Measurements from ENCODE around the gene TRA2A.

TRA2A gene

DNA sequence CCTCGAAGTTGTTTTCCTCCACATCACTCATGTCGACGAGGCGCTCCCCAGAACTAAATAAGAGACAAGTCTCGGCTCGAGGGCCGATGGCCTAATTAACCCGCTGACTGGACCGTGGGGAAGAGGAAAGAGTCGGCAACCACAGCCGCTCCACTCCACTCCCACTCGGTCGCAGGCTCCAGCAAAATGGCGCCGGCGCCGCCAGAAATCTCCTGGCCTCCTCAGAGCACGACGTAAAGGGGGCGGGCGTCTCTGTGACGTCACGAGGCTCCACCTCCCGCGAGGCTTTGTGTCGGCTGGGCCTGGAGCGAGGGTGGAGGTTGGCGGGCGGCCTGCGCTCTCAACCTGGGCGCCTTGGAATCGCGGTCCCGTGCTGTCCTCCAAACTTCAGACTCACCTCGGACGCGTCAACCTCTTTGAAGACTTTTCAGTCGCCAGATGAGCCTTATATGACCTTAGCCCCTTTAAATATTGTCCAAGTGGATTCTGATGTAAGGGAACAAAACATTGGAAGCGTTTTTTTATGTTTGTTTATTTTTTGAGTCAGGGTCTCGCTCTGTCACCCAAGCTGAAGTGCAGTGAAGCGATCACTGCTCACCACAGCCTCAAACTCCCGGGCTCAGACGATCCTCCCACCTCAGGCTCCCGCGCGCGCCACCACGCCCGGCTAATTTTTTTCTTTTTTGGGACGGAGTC lies at the start of gene TRA2A:
TSS of gene TRA2A (minus strand) at position 188 of the 696 bp plus-strand sequence. CDS start at position 31, 157 bp downstream.
- H3K4me3 ChIP-seq (ENCODE audit: low read length) = peak within 1 kb of the TSS; percentile 99
- DNase-seq (ENCODE audit: low read depth) = peak; percentile 78
- TF ChIP-seq, protein P1, sequence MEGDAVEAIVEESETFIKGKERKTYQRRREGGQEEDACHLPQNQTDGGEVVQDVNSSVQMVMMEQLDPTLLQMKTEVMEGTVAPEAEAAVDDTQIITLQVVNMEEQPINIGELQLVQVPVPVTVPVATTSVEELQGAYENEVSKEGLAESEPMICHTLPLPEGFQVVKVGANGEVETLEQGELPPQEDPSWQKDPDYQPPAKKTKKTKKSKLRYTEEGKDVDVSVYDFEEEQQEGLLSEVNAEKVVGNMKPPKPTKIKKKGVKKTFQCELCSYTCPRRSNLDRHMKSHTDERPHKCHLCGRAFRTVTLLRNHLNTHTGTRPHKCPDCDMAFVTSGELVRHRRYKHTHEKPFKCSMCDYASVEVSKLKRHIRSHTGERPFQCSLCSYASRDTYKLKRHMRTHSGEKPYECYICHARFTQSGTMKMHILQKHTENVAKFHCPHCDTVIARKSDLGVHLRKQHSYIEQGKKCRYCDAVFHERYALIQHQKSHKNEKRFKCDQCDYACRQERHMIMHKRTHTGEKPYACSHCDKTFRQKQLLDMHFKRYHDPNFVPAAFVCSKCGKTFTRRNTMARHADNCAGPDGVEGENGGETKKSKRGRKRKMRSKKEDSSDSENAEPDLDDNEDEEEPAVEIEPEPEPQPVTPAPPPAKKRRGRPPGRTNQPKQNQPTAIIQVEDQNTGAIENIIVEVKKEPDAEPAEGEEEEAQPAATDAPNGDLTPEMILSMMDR (conservative IDR thresholded peaks at IDR 0.05; ENCODE audit: low read depth, low read length) = no peak

DNA sequence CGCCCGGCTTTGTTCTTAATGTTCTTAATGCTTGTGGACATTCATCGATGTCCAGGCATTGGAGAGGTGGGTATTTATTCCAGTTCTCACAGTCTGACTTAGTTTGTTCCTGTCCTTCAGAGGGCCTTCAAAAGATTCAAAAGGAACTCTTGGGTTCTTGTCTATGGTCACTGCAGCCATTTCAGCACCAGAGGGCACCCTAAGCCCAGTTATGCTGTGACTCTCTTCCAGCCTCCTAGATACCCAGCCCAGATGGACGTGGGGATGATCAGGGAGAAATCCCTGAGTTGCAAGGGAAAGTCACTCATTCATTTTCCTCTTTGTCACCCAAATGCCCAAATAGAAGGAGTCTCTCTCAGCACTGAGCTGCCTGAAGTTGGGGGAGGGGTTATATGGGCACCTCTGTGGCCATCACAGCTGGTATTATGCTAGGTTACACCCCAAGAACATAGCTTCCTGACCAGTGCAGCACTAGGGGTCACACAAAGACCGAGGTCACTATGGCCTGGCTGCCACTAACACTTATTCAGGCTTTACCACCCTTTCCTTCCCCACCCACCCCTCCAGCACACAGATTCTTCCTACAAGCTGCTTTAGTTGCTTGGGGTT lies 38.9 kb upstream of the TRA2A start:
- no peak overlapping the region for H3K4me3 ChIP-seq (ENCODE audit: low read length)
- peak; percentile 31 for DNase-seq (ENCODE audit: low read depth)
- TF ChIP-seq, protein P1 (conservative IDR thresholded peaks at IDR 0.05; ENCODE audit: low read depth, low read length) = peak; percentile 90

DNA sequence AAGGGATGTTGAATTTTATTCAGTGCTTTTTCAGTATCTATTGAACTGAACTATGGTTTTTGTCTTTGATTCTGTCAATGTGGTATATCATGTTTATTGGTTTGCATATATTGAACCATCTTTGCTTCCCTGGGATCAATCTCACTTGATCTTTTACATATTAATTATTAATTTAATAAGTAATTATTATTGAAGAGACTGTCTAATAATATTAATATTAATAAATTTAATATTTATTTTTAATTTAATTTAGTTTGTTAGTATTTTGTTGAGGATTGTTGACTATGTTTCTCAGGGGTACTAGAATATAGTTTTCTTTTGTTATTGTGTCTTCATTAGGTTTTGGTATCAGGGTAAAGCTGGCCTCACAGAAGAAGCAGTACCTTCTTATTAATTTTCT lies 26.5 kb upstream of the TRA2A start:
- TF ChIP-seq, protein P1 (conservative IDR thresholded peaks at IDR 0.05; ENCODE audit: low read depth, low read length) = no peak
- H3K4me3 ChIP-seq (ENCODE audit: low read length) = no peak overlapping the region
- no peak for DNase-seq (ENCODE audit: low read depth)

DNA sequence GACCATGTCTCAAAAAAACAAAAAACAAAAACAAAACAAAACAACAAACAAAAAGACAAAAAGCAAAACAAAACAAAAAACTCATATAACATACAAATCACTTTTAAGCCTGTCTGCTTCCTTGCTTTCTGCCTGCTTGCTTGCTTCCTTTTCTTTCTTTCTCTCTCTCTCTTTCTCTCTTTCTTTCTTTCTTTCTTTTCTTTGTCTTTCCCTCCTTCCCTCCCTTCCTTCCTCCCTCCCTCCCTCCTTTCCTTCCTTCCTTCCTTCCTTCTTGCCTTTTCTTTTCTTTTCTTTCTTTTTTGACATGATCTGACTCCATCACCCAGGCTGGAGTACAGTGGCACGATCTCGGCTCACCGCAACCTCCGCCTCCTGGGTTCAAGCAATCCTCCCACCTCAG lies 15.9 kb upstream of the TRA2A start:
- H3K4me3 ChIP-seq (ENCODE audit: low read length) = no peak overlapping the region
- TF ChIP-seq, protein P1 (conservative IDR thresholded peaks at IDR 0.05; ENCODE audit: low read depth, low read length) = no peak

DNA sequence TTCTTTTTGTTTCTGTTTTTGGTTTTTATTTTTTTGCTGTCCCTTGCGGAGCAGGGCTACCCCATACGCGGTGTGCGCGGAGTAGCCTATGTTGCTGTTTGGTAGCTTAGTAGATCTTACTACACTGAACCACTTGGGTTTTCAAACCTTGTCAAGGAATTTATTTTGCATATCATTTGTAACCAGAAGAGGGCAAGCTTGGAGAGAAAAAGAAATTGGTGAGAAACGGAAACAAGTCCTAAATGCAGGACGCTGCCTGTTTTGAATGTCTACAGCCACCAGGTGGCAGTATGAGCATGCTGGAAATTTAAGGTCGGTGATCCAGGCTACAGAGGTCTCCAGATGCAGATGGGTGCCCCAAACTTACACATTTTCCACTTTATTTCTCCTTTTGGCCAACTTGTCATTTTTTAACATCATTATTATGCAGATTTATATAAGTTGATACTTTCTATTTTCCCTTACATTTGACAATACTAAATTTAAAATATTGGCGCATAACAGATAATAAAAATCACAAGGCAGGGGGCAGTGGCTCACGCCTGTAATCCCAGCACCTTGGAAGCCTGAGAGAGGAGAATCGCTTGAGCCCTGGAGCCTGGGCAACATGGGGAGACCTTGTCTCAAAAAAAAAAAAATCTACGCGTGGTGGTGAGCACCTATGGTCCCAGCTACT lies 15.3 kb upstream of the TRA2A start:
- no peak overlapping the region for H3K4me3 ChIP-seq (ENCODE audit: low read length)
- TF ChIP-seq, protein P1 (conservative IDR thresholded peaks at IDR 0.05; ENCODE audit: low read depth, low read length) = peak; percentile 92
- DNase-seq (ENCODE audit: low read depth) = peak; percentile 70

More for the DNA sequence above, 15.9 kb upstream of the TRA2A start:
- DNase-seq (ENCODE audit: low read depth) = no peak

DNA sequence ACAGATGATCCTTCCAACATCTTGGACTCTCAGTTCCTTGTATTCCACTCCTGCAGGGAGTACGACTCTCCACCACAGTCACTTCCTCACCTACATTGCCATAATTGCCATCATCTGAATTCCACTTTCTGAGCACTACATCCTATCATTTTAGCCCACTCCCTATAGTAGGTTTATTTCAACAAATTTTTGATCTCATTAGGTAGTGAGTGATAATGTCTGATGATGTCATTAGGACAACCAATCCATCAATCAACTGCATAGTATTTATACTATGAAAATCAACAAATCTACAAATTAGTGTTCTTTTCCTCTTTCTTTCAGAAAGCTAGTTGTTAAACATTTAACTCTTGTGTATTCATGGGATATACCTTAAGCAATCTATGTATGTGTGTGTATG lies 13.7 kb upstream of the TRA2A start:
- DNase-seq (ENCODE audit: low read depth) = no peak
- H3K4me3 ChIP-seq (ENCODE audit: low read length) = no peak overlapping the region
- TF ChIP-seq, protein P1 (conservative IDR thresholded peaks at IDR 0.05; ENCODE audit: low read depth, low read length) = no peak
